H1 (cell line): ENCODE data around the gene SRGAP2C.
"Not testable (repeated sequence)": the region's sequence is repeated elsewhere in the genome, so short reads cannot be mapped to it uniquely, and the experiment has no call there.

Source experiments
- ATF3 ChIP-seq: IDR thresholded peaks from 2 replicates; pipeline ENCODE4 v1.6.1; 2011; ENCODE audit warnings: low read depth, mild to moderate bottlenecking, low read length; ENCODE audit not compliant: insufficient read depth
- CEBPB ChIP-seq: IDR thresholded peaks from 2 replicates; pipeline ENCODE4 v1.6.1; 2012; ENCODE audit warnings: low read depth, low read length
- CTCF ChIP-seq, 3 experiments: IDR thresholded peaks; 1 replicate in 2 of 3; 2 replicates in 1 of 3; pipeline versions ENCODE4 v1.5.1 to v1.6.1; 2011; ENCODE audit warnings: low read length in 3 of 3, mild to moderate bottlenecking in 3 of 3, inconsistent platforms in 2 of 3, low read depth in 1 of 3, moderate library complexity in 1 of 3; ENCODE audit not compliant: insufficient read depth in 1 of 3; ENCODE audit errors: control extremely low read depth in 1 of 3
- KDM1A ChIP-seq: fragments of 200-600, 300-600 bp; sonication (generic); IDR thresholded peaks from 2 replicates; pipeline ENCODE4 v1.7.1; 2016; ENCODE audit warnings: mild to moderate bottlenecking, low read length, borderline replicate concordance
- MAFK ChIP-seq: IDR thresholded peaks from 2 replicates; pipeline ENCODE4 v1.6.1; 2012; ENCODE audit warnings: low read depth, mild to moderate bottlenecking, improper control_type of control experiment, low read length
- SP2 ChIP-seq: IDR thresholded peaks from 2 replicates; pipeline ENCODE4 v1.6.1; 2012; ENCODE audit warnings: mild to moderate bottlenecking, low read length, inconsistent platforms
- ZNF274 ChIP-seq: IDR thresholded peaks from 2 replicates; pipeline ENCODE4 v1.7.0; 2012; ENCODE audit warnings: low read length, borderline replicate concordance; ENCODE audit errors: extremely low read depth

GRCh38 chr1:121165296-121165695 is 19.5 kb upstream of the SRGAP2C start:
- not testable (repeated sequence) for TF ChIP-seq MAFK; CTCF (IDR thresholded peaks at IDR 0.05; ENCODE audit: control extremely low read depth in 1 of 3, insufficient read depth in 1 of 3, low read depth in 1 of 3, low read length in 3 of 3); ATF3; KDM1A; ZNF274; CEBPB; SP2
